GM11168 (cell line): ENCODE measurements around the gene L3MBTL1.
"Not testable (repeated sequence)": the region's sequence is repeated elsewhere in the genome, so short reads cannot be mapped to it uniquely, and the experiment has no call there.

Experiments used
- in situ Hi-C: fragments of 300-500 bp; cut with MboI; formaldehyde crosslinking; loops from one replicate; pipeline ENCODE4 v1.12.0; 2022; ENCODE audit warnings: low sequenced_read_pairs; ENCODE audit not compliant: unreplicated experiment

Gene L3MBTL1

DNA sequence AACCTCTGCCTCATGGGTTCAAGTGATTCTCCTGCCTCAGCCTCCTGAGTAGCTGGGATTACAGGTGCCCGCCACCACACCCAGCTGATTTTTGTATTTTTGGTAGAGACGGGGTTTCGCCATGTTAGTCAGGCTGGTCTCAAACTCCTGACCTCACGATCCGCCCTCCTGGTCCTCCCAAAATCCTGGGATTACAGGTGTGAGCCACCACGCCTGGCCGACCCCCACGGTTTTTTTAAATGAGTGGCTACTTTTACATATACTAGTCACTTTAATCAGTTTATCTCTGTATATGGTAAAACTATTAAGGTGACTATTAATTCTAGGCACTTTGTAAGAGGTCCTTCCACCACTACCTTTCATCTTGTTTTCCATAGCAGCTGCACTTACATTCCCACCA, 5.5 kb upstream of the L3MBTL1 start:
- in situ Hi-C loops, result not testable (repeated sequence)

DNA sequence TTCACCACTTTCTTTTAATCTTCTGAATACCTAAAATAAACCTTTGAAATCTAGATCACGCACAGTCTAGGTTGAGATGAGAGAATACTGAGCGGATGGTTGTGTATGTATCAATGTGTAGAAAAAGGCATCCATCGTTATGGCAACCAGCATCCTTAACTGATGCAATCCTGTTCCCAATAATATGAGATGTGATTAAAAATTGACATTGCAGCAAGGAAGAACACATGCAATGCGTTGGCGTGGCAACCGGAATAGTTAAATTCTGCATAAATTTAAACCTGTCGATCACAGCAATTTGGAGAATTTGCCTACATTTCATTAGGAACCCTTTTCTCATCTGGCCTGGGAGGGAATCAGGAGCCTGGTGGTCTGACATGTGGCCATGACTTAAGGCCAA, 1.3 kb upstream of the L3MBTL1 start:
- in situ Hi-C loops, result no loop called here

DNA sequence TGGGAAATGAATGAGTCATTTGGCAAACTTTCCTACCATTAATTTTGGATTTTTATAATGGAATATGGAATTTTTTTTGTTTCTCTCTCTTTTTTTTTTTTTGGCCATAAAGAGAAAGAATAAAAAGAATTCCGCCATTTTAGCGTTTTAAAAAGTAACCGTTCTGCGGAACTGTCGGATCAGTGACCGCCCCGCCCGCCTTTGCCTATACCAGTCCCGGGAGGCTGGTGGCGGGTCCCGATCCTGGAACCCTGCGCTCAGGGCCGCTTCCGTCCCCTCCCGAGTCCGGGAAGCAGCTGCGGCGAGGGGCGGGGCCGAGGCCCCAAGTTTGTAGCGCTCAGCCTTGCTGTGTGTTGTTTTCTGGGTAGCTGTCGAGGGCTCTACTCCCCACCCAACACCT, 609 bp downstream of the L3MBTL1 start:
- in situ Hi-C loops, result no loop called here

DNA sequence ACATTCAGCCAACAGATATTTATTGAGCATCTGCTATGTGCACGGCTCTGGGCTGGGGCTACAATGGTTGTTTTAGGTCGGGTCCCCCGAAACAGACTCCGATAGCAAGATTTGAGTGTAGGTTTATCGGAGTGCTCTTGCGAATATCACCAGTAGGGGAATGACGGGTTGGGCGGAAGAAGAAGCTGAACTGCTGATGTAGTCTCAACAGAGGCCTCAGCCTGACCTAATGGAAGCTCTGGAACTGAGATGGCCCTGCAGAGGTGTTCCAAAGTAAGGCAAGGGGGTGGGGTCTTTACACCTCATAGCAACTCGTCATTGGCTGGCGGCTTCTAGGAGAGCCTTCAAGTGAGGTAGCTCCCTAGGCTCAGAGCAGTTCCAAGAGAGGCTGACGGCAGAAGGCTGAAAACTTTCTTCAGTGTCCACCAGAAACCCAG, 1.1 kb downstream of the L3MBTL1 start:
- in situ Hi-C loops, result no loop called here

DNA sequence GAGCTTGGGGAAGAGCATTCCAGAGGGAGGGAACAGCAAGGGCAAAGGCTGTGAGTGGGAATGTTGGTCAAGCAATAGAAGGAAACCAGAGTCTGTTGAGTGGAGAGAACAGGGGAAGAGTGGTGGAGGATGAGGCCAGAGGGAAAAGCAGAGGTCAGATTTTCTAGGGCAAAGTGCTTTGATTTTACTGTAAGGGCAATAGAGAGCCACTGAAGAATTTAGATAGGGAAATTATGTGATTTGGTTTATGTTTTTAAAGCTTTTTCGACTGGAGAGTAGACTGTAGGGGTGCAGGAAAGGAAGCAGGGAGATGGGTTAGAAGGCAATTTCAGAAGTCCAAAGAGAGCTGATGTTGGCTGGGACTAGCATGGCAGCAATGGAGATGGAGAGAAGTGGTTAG, 4.4 kb downstream of the L3MBTL1 start:
- in situ Hi-C loops, result no loop called here

DNA sequence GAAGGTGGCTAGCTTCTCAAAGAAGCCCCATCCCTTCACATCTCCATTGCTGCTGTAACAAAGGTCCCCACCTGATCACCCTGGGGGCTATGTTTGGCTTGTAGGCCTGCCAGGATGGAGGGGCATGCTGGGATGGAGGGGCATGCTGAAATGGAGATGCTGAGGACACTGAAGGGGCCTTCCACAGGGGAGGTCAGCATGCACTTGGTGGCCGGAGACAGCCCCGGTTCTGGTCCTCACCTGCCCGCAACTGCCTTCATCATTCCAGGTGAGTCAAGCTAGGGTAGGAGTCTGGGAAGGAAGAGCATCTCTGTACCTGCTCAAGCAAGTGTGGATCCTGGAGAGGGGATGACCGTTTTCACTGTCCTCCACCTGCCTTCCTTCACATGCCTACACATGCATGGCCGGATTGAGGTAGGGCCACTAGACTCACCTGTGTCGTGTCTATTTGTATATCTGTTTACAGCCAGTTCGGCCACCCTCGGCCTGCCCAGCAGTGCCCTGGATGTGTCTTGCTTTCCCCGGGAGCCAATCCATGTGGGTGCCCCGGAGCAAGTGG, 6.0 kb downstream of the L3MBTL1 start:
- in situ Hi-C loops, result no loop called here

DNA sequence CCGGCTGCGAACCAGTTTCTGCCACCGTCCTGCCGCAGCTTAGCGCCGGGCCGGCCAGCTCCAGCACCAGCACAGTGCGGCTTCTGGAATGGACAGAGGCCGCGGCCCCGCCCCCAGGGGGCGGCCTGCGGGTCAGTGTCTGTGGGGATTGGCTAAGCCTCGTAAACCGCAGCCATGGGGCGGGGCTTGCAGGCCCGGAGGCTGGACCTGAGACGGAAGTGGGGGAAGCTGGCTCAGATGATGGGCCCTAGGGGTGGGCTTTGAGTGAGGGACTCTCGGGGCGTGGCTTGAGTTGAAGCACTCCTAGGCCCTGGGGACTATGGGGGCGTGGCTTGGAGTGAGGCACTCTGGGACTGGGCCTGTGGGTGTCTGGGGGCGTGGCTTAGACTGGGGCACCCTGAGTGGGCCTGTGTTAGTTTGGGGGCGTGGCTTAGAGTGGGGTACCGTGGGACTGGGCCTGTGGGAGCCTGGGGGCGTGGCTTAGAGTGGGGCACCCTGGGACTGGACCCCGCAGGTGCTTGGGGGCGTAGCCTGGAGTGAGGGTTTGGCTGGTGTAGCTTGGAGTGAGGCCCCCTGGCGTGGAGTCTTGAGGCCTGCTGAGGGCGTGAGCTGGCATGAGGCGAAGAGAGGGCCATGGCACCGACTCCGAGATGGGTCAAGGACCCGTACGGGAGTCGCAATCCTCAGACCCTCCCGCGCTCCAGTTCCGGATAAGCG, 6.6 kb downstream of the L3MBTL1 start:
- in situ Hi-C loops, result no loop called here

DNA sequence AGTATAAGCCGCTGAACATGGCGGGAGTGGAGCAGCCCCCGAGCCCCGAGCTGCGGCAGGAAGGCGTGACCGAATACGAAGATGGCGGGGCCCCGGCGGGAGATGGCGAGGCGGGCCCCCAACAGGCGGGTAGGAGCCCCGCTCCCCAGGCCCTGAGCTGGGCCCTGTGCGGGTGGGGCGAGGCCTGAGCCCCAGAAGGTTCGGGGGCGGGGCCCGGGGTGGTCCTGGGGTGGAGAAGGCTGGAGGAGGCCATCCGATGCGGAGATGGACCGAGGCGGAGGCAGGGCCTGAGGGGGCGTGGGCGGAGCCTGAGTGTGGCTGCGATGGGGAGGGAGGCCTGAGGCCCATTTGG, 7.1 kb downstream of the L3MBTL1 start:
- in situ Hi-C loops, result no loop called here

DNA sequence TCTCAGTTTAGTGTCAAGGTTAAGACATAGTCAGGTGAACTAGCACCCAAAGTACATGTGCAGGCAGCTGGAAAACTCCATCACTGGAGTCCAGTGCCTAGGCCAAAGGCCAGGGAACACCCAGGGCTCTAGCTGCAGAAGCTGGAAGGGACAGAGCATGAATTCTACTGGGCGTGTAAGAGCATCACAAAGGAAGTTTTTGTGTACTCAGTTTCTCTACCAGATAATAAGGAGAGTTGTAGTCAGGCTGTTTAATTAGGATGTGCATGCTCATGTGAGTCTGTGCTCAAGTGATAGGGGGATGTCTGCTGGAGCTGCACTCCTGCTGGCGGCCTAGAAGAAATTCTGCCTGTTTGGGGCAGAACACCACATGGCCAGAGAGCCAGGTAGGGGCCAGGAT, 8.1 kb downstream of the L3MBTL1 start:
- in situ Hi-C loops, result no loop called here

DNA sequence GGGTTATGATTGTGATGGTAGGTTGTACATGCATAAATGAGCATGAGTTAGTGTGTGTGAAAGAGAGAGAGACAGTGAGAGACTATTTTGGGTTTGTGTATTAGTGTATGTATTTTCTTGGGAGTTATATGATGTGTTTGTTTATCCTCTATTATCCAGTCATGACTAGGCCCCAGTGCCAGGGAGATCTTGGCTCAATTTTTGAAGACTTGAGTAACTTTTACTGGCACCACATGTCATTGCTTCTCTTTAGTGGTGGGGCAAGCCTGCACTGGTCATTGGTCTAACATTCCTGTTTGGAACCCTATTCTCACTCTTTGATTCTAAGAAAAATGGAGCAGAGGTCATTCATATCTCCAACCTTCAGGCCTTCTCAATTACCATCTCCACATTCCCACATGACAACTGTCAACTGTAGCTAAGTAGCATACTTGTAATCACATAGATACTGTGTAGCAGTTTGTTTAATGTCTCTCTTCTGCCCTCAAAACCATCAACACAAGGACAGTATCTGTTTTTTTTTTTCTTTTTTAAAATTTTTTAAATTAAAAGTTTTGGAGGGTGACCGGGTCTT, 8.8 kb downstream of the L3MBTL1 start:
- in situ Hi-C loops, result no loop called here

DNA sequence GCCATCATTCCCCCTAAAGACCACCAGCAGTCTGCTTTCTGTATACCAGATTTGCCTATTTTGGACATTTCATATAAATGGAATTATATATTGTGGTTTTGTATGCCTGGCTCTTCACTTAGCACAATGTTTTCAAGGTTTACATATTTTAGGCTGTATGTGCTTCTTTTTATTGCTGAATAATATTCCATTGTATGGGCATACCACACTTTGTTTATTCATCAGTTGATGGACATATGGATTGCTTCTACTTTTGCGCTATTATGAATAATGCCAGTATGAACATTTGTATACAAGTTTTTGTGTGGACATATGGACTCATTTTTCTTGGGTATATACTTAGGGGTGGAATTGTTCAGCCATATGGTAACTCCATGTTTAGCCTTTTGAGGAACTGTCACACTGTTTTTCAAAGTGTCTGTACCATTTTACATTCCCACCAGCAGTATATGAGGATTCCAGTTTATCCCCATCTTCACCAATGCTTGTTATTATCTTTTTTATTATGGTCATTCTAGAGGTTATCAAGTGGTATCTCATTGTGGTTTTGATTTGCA, 12.7 kb downstream of the L3MBTL1 start:
- in situ Hi-C loops, result no loop called here

DNA sequence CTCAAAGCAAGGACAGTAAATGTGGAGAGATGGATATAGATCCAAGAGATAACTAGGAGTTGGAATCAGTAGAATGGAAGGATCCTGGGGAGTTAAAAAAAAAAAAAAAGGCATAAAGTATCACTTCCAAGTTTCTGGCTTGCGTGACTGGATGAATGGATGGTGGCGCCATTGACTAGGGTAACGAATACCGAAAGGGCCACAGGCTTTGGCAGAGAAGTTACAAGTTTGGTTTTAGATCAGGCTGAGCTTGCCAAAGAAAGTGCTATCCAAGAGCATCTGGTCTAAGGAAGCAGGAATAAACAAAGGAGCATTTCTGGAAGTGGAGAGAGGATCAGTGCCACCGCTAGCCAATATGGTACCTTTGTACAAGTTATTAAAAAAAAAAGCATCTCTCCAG, 17.5 kb downstream of the L3MBTL1 start:
- in situ Hi-C loops, result loop anchor here (25.0 kb wide), 1 partner anchor 562 kb away; no protein-coding TSS in a partner anchor

DNA sequence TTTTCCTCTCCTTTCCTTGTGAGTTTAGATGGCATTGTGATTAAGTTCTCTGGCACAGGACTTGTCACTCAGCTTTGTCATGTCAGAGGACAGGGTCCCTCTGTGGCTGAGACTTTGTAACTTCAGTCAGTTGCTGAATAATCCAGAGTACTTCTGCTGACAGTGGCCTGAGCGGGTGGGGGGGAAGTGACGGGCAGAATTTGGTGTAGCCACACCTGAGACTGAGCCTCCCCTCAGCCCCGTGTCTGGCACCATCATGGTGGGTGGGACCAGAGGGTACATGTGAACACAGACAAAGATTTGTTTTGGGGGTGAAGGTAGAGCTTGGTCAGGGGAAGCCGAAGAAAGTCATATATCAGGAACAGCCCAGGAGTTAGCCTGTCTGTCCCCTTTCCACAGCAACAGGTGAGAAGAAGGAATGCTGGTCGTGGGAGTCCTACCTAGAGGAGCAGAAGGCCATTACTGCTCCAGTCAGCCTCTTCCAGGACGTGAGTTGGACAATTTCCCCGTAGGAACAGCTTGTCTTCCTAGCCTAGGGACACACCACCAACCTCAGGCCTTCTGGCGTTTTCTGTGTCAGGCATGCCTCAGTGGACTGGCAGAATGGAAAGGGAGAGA, 20.9 kb downstream of the L3MBTL1 start:
- in situ Hi-C loops, result loop anchor here (25.0 kb wide), 1 partner anchor 559 kb away; no protein-coding TSS in a partner anchor

DNA sequence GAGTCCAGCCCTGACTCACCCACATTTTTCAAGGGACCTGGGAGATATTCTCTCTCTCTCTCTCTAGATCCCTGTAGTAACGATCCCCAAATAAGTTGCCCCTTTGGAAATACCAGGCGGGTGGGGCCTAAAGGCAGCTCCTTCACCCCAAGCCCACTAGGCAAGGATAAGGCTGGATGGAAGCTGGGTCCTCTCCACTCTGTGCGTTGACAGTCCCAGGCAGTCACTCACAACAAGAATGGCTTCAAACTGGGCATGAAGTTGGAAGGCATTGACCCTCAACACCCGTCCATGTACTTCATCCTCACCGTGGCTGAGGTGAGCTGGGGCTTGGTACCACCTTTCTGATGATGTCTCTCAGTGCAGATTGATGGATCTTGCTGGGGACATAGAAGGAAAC, 21.6 kb downstream of the L3MBTL1 start:
- in situ Hi-C loops, result loop anchor here (25.0 kb wide), 1 partner anchor 558 kb away; no protein-coding TSS in a partner anchor

DNA sequence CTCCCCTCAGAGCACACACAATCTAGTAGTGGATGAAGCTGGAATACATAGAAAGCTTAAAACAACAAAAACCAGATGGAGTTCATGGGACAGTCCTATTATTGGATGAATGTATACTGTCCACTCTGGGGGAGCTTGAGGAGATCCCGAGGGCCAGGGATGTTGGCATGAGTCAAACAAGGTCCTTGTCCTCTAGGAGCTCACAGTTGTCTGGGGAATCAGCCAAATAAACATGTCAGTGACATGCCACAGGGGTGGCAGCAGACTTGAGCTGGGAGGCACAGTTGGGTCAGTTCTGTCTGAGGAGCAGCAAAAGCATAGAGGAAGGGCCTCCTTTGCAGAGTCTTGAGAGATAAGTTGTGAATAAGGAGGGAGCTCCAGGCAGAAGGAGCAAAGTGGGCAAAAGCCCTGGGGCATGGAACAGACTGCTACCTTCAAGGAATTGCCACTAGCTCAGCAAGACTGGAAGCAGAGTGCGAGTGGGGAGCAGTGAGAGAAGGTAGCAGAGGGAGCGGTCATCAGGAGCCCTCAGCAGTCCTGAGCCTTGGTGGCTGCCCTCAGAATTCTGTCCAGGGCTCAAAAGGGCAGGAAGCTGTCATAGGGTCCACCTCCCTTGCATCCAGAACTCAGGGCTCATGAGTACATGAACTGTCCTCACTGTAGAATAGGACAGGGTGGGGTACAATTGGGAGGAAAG, 22.1 kb downstream of the L3MBTL1 start:
- in situ Hi-C loops, result loop anchor here (25.0 kb wide), 1 partner anchor 558 kb away; no protein-coding TSS in a partner anchor

DNA sequence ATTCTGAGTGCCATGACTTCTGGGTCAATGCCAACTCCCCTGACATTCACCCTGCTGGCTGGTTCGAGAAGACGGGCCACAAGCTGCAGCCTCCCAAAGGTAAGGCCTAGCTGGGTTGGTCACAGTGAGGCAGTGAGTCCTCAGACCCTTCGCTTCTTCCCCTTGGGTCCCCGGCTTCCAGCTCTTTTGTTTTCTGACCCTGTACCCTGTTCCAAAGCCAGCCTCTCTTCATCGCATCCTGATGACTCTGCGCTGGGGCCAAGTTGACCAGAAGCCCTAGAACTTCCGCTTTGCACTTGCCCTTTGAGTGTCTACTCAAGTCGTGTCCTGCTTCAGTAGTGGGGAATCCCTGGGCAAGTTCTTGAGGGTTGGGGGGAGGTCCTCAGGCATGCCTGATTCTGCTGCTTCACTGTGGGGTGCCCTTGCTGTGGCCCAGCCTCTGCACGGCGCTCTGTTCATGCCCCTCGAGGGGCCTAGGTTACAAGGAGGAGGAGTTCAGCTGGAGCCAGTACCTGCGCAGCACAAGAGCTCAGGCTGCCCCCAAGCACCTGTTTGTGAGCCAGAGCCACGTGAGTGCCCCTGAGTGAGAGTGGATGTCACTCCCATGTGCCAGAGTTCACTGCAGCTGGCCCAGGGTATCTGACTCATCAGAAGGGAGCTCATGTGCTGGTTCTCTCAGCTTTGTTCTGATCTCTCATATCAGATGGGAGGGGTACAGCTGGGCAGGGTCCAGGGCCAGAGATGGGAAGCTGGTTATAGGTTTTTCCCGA, 23.0 kb downstream of the L3MBTL1 start:
- in situ Hi-C loops, result loop anchor here (25.0 kb wide), 1 partner anchor 557 kb away; no protein-coding TSS in a partner anchor

DNA sequence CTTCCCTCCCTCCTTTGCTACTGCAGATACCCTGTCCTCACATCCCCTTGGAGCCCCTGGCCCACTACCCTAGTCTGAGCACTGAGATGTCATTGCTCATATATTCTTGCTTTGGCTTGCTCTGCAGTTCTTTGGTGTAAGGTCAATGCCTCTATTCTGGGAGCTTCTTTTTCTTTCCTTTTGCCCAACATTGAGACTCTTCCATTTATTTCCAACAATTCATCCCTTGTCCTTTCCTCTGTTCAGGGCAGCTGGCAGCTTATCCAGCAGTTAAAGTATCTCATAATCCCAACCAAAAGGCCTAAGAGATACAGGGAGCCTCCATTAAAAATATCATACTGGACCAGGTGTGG, 23.6 kb downstream of the L3MBTL1 start:
- in situ Hi-C loops, result loop anchor here (25.0 kb wide), 1 partner anchor 556 kb away; no protein-coding TSS in a partner anchor

DNA sequence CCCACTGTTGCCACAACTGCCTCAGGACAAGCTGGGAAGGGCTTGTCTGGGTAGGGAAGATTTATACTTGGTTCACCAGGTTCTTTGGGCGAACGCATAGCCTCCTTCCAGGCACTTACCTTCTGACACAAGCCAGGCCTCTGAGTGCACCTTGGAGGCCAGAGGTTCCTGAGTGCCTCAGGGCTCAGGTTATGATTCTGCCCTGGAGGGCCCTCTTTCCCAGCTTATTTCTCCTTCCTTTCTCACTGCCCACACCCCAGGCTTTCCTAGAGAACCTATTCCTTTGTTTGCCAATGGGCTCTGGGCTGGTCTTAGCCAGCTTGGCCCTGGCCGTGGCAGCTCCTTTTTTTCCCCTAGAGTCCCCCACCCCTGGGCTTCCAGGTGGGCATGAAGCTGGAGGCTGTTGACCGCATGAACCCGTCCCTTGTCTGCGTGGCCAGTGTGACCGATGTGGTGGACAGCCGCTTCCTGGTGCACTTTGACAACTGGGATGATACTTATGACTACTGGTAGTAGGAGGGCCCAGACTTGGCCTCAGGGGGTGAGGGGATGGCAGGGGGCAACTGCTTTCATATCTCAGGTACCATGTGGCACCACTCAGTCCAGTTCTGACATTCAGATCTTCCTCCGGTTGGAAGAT, 25.0 kb downstream of the L3MBTL1 start:
- in situ Hi-C loops, result loop anchor here (25.0 kb wide), 1 partner anchor 555 kb away; no protein-coding TSS in a partner anchor

DNA sequence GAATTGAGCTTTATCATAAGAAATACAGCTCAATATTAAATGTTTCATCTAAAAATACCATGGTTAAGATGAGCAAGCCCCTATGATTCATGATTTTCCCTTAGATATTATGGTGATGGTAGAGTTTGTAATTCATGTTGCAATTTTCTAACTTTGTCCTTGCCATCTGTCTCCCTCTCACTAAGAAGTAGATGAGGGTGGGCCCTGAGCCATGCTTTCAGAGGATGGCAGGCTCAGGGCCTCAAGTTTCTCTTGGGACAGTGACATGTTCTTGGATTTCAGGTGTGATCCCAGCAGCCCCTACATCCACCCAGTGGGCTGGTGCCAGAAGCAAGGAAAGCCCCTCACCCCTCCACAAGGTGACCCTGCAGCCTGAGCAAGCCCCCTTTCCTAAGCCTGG, 25.6 kb downstream of the L3MBTL1 start:
- in situ Hi-C loops, result loop anchor here (25.0 kb wide), 1 partner anchor 554 kb away; no protein-coding TSS in a partner anchor
